ENCODE measurements around the gene STXBP1.

STXBP1 gene

DNA sequence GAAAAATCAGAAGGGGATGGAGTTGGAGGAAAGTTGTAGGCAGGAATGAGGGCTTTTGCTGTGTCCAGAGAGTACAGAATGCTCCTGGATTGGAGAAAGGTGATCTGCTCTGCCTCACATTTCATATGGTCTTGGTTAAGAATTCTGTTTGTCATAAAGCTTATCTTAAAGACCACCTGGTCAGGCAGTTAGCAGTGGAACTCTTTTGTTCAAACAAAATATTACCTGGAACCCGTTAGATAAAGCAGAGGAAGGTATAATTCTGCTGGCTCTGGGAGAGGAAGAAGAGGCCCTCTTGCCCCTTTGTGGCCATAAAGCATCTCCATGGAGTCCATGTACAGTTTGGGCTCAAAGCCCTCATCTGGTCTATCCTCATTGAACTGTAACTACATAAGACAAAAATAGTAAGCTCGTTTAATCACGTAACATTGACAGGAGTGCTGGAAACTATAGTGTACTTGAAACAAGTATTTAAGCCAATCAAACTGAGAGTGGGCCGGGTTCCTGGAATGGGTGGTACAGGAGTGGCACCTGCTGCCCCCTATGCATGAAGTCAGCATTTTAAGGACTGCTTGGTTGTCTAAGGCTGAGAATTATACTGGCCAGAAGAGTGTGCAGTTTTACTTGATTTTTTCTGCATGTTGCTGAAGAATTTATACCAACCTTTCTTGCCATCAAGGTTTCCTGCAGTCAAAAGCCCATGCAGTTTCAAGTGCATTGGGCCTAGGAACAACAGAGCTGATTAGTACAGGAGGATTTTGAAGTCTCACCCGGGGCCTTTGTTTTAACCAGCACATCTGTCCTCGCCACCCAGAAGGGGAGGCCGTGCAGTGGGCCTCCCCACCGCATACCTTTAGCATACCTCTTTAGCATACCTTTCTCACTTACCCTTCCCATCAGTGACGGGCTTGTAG lies 39.9 kb downstream of the STXBP1 start:
- no peak overlapping the region for H3K27ac Mint-ChIP-seq
- TF ChIP-seq, protein P1, sequence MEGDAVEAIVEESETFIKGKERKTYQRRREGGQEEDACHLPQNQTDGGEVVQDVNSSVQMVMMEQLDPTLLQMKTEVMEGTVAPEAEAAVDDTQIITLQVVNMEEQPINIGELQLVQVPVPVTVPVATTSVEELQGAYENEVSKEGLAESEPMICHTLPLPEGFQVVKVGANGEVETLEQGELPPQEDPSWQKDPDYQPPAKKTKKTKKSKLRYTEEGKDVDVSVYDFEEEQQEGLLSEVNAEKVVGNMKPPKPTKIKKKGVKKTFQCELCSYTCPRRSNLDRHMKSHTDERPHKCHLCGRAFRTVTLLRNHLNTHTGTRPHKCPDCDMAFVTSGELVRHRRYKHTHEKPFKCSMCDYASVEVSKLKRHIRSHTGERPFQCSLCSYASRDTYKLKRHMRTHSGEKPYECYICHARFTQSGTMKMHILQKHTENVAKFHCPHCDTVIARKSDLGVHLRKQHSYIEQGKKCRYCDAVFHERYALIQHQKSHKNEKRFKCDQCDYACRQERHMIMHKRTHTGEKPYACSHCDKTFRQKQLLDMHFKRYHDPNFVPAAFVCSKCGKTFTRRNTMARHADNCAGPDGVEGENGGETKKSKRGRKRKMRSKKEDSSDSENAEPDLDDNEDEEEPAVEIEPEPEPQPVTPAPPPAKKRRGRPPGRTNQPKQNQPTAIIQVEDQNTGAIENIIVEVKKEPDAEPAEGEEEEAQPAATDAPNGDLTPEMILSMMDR (IDR thresholded peaks at IDR 0.05): no peak
- no peak overlapping the region for H3K4me3 Mint-ChIP-seq
- no peaks in the 10 kb centered on the region for H3K27me3 Mint-ChIP-seq (ENCODE audit: low read depth, poor library complexity)
- no peaks in the 10 kb centered on the region for H3K9me3 Mint-ChIP-seq
- no peak for DNase-seq
- peaks cover 15% of the 10 kb centered on the region for H3K36me3 Mint-ChIP-seq (ENCODE audit: low read depth)
- no peaks in the 10 kb centered on the region for H3K4me1 Mint-ChIP-seq

DNA sequence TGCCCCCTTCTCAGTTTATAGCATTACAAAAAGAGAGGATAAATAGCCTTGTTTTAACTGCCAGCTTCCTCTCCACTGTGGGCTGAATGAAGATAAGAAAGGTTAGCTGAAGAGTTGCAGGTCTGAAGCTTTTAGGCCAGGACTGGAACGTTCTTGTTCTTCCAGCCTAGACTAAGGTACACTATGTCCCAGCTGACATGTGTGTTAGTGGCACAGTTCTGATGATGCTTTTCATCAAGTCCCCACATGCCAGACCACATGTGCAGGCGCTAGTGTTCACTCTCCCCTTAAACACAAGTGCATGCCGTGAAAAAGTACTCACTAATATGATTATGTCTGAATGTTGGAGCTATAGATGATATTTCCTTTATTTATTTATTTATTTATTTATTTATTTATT lies 40.7 kb downstream of the STXBP1 start:
- no peaks in the 10 kb centered on the region for H3K9me3 Mint-ChIP-seq

DNA sequence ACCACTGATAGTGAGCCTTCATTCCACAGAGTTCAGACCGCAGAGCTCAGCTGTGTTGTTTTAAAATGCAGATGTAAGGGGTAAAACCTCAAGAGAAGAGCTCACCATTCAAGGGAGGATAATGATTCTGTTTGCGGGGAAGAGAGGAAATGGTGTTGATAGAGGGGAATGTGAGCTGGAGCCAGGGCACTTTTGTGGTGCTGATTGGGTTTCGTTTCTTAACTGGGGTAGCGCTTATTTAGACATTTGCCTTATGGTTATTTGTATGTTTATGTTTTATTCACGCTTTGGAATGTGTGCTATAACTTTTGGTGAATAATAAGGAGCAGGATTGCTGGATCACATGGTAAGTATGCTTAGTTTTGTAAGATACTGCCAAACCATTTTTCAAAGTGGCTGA lies 42.5 kb downstream of the STXBP1 start:
- Mint-ChIP-seq H3K4me3 (no peak overlapping the region), H3K27ac (no peak overlapping the region), H3K4me1 (no peaks in the 10 kb centered on the region), H3K9me3 (no peaks in the 10 kb centered on the region), H3K27me3 (ENCODE audit: low read depth, poor library complexity) (no peaks in the 10 kb centered on the region), H3K36me3 (ENCODE audit: low read depth) (peaks cover 16% of the 10 kb centered on the region)
- TF ChIP-seq, protein P1 (IDR thresholded peaks at IDR 0.05): no peak
- DNase-seq: no peak

More for the DNA sequence above, 40.7 kb downstream of the STXBP1 start:
- H3K36me3 Mint-ChIP-seq (ENCODE audit: low read depth): peaks cover 15% of the 10 kb centered on the region
- DNase-seq: no peak
- no peak overlapping the region for H3K27ac Mint-ChIP-seq
- TF ChIP-seq, protein P1 (IDR thresholded peaks at IDR 0.05): no peak
- H3K4me3 Mint-ChIP-seq: no peak overlapping the region
- no peaks in the 10 kb centered on the region for H3K4me1 Mint-ChIP-seq
- H3K27me3 Mint-ChIP-seq (ENCODE audit: low read depth, poor library complexity): no peaks in the 10 kb centered on the region

DNA sequence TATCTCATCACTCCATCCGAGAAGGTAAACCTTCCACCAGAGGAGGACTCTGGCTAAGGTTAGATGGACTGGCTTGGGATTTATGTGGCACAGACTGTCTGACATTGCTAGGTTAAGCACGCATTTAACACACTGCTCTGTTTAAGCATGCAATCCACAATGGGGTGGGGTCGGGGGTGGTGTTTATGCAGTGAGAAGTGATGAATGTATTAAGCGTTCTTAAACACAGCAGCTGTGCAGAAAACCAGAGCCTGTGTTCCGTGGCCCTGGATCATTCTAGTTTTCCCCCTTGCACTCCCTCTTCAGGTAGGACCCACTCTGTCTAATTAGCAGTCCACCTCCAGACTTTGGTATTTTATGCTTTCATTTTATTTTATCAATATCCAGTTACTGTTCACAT lies 46.4 kb downstream of the STXBP1 start:
- peaks cover 16% of the 10 kb centered on the region for H3K4me1 Mint-ChIP-seq
- TF ChIP-seq, protein P1 (IDR thresholded peaks at IDR 0.05): no peak
- peak overlapping the region; percentile 66 for H3K27ac Mint-ChIP-seq
- peaks cover 30% of the 10 kb centered on the region for H3K36me3 Mint-ChIP-seq (ENCODE audit: low read depth)
- no peak overlapping the region for H3K4me3 Mint-ChIP-seq
- DNase-seq: no peak
- H3K9me3 Mint-ChIP-seq: no peaks in the 10 kb centered on the region
- H3K27me3 Mint-ChIP-seq (ENCODE audit: low read depth, poor library complexity): no peaks in the 10 kb centered on the region

DNA sequence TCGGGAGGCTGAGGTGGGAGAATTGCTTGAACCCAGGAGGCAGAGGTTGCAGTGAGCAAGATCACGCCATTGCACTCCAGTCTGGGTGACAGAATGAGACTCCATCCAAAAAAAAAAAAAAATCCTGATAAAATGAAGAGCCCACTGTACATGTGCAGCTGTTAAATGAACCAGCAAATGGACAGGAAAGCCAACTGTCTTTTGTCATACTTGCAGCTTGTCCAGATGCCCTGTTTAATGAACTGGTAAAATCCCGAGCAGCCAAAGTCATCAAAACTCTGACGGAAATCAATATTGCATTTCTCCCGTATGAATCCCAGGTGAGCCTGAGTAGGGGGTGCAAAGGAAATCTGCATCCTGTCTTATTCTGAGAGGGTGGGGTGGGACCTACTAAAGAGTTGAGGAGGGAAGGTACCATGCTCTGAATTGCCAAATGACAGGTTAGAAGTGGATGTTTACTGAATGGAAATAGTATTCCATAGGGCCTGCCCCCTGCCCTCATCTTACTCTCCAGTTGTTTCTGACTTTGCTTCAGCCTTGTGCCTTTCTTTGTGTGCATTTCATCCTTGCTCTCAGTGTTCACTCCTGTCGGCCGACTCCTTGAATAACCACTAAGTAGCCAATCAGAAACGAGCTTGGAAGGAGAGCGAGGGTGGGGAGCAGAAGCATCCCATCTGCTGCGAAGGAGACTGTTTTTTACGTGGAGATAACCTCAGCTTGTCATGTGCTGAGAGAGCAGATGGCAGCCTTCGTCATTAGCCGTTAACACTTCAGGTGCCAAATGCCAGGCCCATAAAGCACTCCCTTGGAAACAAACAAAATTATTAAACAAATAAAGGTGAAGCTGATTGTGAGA lies 49.0 kb downstream of the STXBP1 start:
- Mint-ChIP-seq H3K27me3 (ENCODE audit: low read depth, poor library complexity) (no peaks in the 10 kb centered on the region), H3K4me3 (no peak overlapping the region), H3K36me3 (ENCODE audit: low read depth) (peaks cover 32% of the 10 kb centered on the region), H3K9me3 (no peaks in the 10 kb centered on the region), H3K27ac (no peak overlapping the region), H3K4me1 (peaks cover 37% of the 10 kb centered on the region)
- DNase-seq: no peak
- TF ChIP-seq, protein P1 (IDR thresholded peaks at IDR 0.05): no peak
